Measurements from ENCODE around the gene ABHD5.

The ABHD5 gene

GRCh38 chr3:43758592-43759225 lies 68.0 kb downstream of the ABHD5 start:
- Histone ChIP-seq H3F3A (ENCODE audit: insufficient read depth, low read length) (no peaks in the 10 kb centered on the region), H3K9ac (ENCODE audit: low read length) (no peak overlapping the region), H3K4me1 (ENCODE audit: low read length) (no peaks in the 10 kb centered on the region), H3K9me2 (replicated peaks; ENCODE audit: insufficient read depth, low read length) (no peaks in the 10 kb centered on the region), H3K79me2 (ENCODE audit: low read length) (no peaks in the 10 kb centered on the region), H4K20me1 (ENCODE audit: insufficient read depth, low read length) (no peaks in the 10 kb centered on the region), H3K9me3 (replicated peaks; ENCODE audit: insufficient read depth, low read length) (no peaks in the 10 kb centered on the region), H2AFZ (ENCODE audit: low read length) (no peak overlapping the region), H3K4me3 (ENCODE audit: low read length) (no peak overlapping the region), H3K36me3 (replicated peaks; ENCODE audit: insufficient read depth, low read length) (no peaks in the 10 kb centered on the region), H3K27ac (ENCODE audit: low read length) (no peak overlapping the region), H3K4me2 (ENCODE audit: low read depth, low read length) (no peak overlapping the region), H3K27me3 (replicated peaks; ENCODE audit: insufficient read depth, low read length) (no peaks in the 10 kb centered on the region)
- TF ChIP-seq EZH2 (optimal IDR thresholded peaks at IDR 0.05; ENCODE audit: low read depth, low read length) (no peak), CTCF (IDR thresholded peaks at IDR 0.05; ENCODE audit: low read length) (no peak), EZH2phosphoT487 (IDR thresholded peaks at IDR 0.05; ENCODE audit: low read length) (no peak)
- no peak for DNase-seq

GRCh38 chr3:43759297-43759782 lies 68.6 kb downstream of the ABHD5 start:
- H4K20me1 ChIP-seq (ENCODE audit: insufficient read depth, low read length): no peaks in the 10 kb centered on the region
- H3K9ac ChIP-seq (ENCODE audit: low read length): no peak overlapping the region
- no peaks in the 10 kb centered on the region for H3K27me3 ChIP-seq (replicated peaks; ENCODE audit: insufficient read depth, low read length)
- no peak overlapping the region for H3K27ac ChIP-seq (ENCODE audit: low read length)
- no peaks in the 10 kb centered on the region for H3K4me1 ChIP-seq (ENCODE audit: low read length)
- no peaks in the 10 kb centered on the region for H3F3A ChIP-seq (ENCODE audit: insufficient read depth, low read length)
- H3K4me3 ChIP-seq (ENCODE audit: low read length): no peak overlapping the region
- no peaks in the 10 kb centered on the region for H3K9me3 ChIP-seq (replicated peaks; ENCODE audit: insufficient read depth, low read length)
- no peaks in the 10 kb centered on the region for H3K9me2 ChIP-seq (replicated peaks; ENCODE audit: insufficient read depth, low read length)
- TF ChIP-seq CTCF (IDR thresholded peaks at IDR 0.05; ENCODE audit: low read length) (no peak), EZH2phosphoT487 (IDR thresholded peaks at IDR 0.05; ENCODE audit: low read length) (no peak), EZH2 (optimal IDR thresholded peaks at IDR 0.05; ENCODE audit: low read depth, low read length) (no peak)
- no peak overlapping the region for H2AFZ ChIP-seq (ENCODE audit: low read length)
- no peak for DNase-seq
- no peak overlapping the region for H3K4me2 ChIP-seq (ENCODE audit: low read depth, low read length)
- H3K79me2 ChIP-seq (ENCODE audit: low read length): no peaks in the 10 kb centered on the region
- H3K36me3 ChIP-seq (replicated peaks; ENCODE audit: insufficient read depth, low read length): no peaks in the 10 kb centered on the region

- TF ChIP-seq CTCF (IDR thresholded peaks at IDR 0.05; ENCODE audit: low read length) (no peak), EZH2 (optimal IDR thresholded peaks at IDR 0.05; ENCODE audit: low read depth, low read length) (no peak), EZH2phosphoT487 (IDR thresholded peaks at IDR 0.05; ENCODE audit: low read length) (no peak)
- Histone ChIP-seq H3K4me2 (ENCODE audit: low read depth, low read length) (no peak overlapping the region), H2AFZ (ENCODE audit: low read length) (no peak overlapping the region), H3K9ac (ENCODE audit: low read length) (no peak overlapping the region), H3K36me3 (replicated peaks; ENCODE audit: insufficient read depth, low read length) (no peaks in the 10 kb centered on the region), H3K4me1 (ENCODE audit: low read length) (no peaks in the 10 kb centered on the region), H4K20me1 (ENCODE audit: insufficient read depth, low read length) (no peaks in the 10 kb centered on the region), H3F3A (ENCODE audit: insufficient read depth, low read length) (no peaks in the 10 kb centered on the region), H3K4me3 (ENCODE audit: low read length) (no peak overlapping the region), H3K9me2 (replicated peaks; ENCODE audit: insufficient read depth, low read length) (no peaks in the 10 kb centered on the region), H3K27me3 (replicated peaks; ENCODE audit: insufficient read depth, low read length) (no peaks in the 10 kb centered on the region), H3K27ac (ENCODE audit: low read length) (no peak overlapping the region), H3K79me2 (ENCODE audit: low read length) (no peaks in the 10 kb centered on the region), H3K9me3 (replicated peaks; ENCODE audit: insufficient read depth, low read length) (no peaks in the 10 kb centered on the region)
- DNase-seq: no peak
These were observed 69.2 kb downstream of the ABHD5 start for GRCh38 chr3:43759938-43760337.

All from MM.1S (cell line).